ENCODE measurements around the gene BBOX1.
"Not testable (repeated sequence)": the region's sequence is repeated elsewhere in the genome, so short reads cannot be mapped to it uniquely, and the experiment has no call there.

The BBOX1 gene, protein sequence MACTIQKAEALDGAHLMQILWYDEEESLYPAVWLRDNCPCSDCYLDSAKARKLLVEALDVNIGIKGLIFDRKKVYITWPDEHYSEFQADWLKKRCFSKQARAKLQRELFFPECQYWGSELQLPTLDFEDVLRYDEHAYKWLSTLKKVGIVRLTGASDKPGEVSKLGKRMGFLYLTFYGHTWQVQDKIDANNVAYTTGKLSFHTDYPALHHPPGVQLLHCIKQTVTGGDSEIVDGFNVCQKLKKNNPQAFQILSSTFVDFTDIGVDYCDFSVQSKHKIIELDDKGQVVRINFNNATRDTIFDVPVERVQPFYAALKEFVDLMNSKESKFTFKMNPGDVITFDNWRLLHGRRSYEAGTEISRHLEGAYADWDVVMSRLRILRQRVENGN

DNA sequence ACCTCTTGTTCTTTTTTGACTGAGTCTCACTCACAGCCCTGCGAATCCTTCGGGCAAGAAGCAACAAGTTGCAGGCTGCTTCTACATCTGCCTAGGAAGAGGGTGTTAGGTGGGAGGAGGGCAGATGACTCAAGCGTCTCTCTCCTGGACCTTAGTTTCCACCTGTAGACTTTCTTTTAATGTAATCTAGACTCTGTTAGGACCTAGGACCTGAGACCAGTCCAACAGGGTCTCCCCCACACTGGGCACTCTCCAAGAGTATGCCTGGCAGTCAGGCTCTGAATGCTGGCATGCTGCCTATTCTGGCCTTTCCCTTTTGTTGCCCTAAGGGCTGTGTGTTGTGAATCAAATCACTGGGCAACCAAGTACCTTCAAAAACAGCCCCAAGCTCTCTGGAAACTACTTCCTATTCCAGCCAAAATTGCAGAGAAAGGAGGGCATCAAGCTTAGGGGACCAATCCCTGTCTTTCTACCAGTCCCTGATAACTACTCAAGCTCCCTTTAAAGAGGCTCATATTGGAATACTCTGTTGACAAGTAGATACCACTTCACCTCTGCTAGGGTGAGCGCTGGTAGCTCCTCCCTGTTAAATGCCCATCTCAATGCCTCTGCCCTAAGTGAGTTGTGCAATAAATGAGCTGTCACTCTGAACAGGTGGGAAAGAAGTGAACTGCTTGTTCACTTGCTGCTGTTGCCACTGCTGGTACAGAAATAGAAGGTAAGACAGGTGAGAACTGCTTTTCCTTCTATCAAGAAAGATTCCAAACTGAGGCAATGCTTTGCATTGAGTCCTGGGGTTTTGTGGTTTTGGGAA lies at the start of gene BBOX1:
BBOX1 (plus strand) TSS at position 514 of the 814 bp plus-strand sequence. CDS start 14,616 bp downstream, outside the sequence.
- DNase-seq (ENCODE audit: low read depth in 4 of 4, low spot score in 1 of 4): no peak

DNA sequence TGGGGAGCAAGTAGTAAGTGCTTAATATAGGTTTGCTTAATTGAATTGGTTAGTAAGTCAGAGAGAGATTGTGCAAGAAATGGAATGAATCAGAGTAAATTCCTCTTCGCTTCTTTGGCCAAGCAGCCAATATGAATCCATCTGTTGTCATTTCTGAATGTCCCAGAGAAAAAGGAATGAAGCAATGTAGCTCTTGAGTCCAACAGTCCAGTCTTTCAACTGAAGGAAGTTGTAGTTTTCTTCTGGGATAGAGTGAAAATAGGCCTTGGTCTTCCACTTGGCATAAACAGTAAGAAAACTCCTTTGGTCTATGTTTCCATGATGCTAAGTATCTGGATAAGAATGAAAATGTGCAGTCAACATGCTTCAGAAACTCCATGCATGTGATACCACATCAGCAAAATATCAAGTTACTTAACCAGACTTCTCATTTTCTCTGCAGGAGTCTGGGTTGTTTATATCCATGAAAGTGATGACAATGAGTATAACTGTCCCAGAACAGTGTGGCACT lies 48.5 kb upstream of the BBOX1 start:
- no peak for DNase-seq (ENCODE audit: low read depth in 4 of 4, low spot score in 1 of 4)

DNA sequence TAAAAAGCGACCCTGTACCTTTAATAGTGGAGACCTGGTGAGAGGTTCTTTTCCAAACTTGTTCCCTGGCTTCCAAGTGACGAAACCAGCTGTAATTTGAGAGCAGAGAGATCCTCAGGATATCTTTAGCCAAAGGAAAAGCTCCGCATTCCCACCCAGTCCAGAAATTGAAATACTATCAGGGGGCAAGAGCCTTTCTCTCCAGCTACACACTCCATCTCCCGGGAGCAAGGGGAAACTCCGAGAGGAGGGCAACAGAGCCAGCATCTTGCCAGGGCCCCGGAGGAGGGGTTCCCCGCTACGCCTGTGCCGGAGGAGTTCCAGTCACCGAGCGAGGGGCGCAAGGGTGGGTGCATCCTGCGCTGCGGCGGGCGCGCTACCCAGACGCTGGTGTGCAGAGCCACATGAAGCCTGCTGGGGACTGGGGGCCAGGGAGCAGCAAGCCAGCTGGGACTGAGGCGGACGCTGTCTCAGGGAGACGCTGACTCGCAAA lies 46.6 kb upstream of the BBOX1 start, which contains the start of gene FIBIN:
FIBIN (plus strand) TSS at position 148 of the 493 bp plus-strand sequence. CDS start 415 bp downstream, outside the sequence.
- no peak for DNase-seq (ENCODE audit: low read depth in 4 of 4, low spot score in 1 of 4)

DNA sequence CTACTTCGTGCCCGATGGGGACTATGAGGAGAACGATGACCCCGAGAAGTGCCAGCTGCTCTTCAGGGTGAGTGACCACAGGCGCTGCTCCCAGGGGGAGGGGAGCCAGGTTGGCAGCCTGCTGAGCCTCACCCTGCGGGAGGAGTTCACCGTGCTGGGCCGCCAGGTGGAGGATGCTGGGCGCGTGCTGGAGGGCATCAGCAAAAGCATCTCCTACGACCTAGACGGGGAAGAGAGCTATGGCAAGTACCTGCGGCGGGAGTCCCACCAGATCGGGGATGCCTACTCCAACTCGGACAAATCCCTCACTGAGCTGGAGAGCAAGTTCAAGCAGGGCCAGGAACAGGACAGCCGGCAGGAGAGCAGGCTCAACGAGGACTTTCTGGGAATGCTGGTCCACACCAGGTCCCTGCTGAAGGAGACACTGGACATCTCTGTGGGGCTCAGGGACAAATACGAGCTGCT lies 46.0 kb upstream of the BBOX1 start:
- no peak for DNase-seq (ENCODE audit: low read depth in 4 of 4, low spot score in 1 of 4)

DNA sequence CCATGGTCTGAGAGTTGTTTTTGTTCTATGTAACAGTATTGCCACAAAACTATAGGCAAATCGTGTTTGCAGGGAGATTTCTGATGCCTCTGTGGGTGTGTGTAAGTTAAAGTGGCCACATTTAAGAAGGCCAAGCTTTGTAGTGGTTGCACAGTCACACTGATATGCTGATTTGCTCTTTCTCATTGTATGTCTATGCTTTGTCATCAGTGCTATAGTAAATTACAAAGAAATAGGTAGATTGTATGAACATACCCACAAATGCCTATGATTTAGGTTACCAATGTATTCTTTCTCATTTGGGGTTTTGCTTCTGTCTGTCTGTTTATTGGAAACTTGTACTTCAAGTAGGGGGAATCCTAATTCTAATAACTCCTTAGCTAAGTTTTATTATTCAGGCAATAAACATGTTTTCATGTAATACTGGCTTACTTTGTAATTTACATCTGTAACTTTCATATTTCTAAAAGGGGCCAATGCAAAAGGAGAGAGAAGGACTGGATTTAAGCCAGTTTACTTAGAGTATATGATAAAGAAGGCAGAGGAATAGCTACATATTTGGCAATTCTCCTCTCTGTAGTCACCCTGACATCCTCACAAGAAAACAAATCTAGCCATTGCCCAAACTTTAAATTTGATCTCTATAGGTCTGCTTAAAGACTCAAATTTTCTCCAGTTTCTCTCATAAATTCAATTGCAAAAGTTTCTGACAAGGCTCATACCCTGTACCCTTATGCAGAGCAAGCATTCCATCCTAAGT lies 44.7 kb upstream of the BBOX1 start:
- DNase-seq (ENCODE audit: low read depth in 4 of 4, low spot score in 1 of 4): no peak

DNA sequence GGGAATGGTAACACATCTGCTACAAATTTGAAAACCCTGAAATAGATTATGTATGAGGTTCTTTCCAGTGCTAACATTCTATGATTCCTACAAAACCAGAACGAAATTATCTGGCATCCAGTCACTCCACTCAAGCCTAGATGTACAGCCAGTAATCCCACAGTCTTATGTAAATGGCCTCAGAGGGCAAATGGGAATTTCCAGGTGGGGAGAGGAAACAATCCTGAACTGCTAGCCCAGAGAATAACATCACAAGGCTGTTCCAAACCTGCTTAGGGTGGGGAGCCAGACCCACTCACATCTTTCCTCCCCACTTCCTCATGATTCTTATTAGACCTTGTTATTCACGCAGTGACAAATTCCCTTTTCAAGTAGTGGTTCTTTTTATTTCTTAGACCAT lies 43.2 kb upstream of the BBOX1 start:
- no peak for DNase-seq (ENCODE audit: low read depth in 4 of 4, low spot score in 1 of 4)

DNA sequence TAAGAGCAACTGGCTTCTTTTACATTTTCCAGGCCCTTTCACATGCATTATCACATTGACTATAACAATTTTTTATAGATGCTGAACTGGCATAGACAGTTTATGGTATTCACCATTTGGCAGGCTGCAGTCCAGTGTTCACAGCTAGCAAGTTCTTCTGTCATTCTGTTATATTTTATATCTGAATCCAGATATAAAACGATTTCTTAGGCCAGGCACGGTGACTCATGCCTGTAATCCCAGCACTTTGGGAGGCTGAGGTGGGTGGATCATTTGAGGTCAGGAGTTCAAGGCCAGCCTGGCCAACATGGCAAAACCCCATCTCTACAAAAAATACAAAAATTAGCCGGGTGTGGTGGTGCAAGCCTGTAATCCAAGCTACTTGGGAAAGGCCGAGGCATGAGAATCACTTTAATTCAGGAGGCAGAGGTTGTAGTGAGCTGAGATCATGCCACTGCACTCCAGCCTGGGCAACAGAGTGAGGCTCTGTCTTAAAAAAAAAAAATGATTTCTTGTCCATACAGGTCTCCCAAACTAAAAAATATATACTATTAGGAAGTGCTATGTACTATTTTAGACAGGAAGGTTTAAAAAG lies 39.4 kb upstream of the BBOX1 start:
- not testable (repeated sequence) for DNase-seq (ENCODE audit: low read depth in 4 of 4, low spot score in 1 of 4)

DNA sequence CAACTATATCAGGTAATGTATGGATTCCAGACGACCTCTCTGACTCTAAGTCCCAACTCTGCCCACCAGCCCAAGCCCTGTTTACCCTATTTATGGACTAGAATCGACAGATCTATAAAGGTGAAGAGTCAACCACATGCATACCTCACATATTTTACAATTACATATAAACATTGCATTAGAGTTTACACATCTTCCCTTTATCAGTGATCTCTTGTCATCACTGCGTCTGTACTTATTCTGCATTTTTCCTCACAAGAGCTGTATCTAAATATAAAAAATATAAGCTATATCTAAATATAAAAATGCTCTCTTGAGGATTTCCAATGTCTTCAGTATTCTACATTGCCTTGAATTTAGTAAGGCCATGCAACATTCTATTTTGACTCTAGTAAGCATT lies 38.2 kb upstream of the BBOX1 start:
- DNase-seq (ENCODE audit: low read depth in 4 of 4, low spot score in 1 of 4): no peak

DNA sequence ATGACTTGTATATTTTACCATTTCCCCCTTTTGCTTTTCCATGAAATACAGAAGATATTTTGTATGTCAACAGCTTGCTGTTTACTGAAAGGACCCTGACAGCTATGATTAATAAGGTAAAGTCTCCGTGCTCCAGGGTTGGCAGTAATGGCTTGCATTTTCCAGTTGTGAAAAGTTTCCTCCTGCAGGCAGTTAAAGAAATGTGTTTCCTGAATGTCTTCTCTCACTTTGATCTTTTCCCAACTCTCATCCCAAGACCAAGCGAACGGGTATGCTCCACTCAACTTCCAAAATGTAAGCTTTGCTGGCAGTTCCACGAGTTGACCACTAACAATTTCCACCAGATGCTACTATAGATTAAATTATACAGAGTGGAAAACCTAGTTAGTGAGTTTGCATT lies 37.8 kb upstream of the BBOX1 start:
- no peak for DNase-seq (ENCODE audit: low read depth in 4 of 4, low spot score in 1 of 4)

DNA sequence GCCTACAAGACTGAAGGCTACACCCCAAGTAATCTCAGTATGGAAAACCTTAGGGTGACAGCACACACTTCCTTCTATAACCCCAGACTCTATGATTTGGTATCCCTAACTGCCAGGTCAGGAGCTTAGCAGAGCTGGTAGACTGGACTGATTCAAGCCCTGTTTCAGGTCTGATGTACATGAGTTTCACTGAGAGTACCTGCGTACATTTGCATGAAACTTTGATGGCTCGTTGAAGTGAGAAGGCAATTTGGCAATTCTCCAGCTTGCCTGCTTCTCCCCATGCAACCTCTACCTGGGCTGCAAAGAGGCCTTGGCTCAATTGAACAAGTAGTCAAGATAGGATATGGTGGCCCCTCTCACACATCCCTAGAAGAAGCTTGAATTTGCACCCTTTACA lies 36.5 kb upstream of the BBOX1 start:
- no peak for DNase-seq (ENCODE audit: low read depth in 4 of 4, low spot score in 1 of 4)

DNA sequence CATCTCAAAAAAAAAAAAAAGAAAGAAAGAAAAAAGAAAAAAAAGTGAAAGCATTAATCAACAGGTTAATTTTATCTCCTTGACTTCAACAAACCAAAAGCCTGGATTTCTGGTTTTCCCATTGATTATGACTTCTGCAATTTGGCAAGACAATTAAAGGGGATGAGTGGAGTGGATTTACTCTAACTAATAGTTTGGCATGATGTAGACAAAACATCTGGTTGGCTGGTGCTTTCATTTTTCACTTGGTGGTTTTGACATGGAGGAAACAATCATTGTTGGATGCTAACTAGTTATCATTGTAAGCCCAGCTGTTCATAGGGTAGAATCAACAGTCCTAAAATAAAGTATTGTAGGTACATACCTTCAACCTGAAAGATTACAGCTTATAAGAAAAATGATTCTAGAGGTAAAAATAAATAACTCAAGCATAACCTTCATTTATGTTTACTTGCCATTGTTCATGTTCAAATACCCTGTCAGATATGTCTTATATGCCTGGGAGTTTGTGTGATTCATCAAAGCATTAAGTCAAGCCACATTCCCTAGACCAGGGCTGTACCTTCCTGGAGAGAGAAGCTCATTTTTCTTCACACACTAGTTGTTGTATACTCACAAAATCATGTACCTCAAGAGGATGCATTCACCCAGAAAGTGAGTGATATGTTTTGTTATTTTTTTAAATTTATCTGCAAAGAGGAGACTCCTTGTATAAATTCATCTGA lies 31.6 kb upstream of the BBOX1 start:
- DNase-seq (ENCODE audit: low read depth in 4 of 4, low spot score in 1 of 4): no peak

DNA sequence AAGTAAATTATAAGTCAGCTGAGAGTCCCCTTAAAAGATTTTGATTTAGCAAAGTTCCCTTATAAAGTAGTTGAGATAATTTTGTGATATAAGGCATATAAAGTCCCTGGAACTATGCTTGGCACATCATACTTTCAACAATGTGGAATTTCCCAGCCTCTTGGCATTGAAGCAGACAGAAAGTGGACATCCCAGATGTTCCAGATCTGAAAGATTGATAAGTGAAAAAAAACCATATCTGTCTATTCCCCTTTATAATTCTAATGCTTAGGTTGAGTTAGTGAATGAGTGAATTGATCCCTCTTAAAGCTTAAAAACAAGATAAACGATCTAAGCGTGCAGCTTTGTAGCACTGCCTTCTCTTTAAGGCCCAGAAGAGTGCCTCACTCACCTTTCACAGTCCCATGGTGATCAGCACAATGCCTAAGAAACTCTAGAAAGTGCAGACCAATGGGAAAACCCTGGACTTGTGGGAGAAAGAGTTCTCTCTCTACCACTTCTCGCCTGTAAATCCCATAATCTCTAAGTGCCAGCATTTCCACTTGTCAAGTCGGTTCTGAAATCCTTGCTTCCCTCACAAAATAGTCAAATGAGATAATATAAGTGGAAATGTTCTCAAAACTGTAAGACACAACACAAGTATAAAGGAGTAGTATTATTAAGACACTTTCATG lies 28.9 kb upstream of the BBOX1 start:
- no peak for DNase-seq (ENCODE audit: low read depth in 4 of 4, low spot score in 1 of 4)

DNA sequence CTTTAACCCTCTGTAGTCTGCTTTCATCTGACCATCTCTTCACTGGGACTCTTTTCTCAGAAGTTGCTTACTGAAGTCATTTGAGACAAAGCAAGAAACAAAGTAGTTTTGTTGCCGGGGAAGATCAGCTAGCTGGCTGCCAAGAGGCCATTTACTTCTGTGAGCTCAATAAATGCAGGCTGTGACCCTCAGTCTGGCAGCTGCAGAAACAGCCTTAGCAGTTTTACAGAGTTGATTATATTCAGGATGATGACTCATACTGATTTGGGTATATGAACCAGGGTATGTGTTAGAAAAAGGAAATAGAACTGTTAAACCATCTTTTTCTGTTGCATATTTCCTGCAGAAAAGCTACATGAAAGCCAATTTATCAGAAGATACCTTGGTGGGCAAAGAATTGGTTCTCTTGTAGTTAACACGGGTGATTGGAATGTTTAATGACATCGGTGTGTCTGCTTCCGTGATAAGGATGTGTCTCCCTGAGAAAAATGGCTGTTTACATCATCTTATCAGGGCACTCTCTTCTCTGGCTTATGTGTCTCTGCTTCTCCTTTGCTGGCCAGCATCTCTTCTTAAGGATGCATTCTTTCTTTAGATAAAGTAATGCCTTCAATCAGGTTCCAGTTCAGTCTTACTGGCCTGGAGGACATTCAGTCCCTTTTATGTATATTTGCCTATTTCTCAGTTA lies 28.2 kb upstream of the BBOX1 start:
- DNase-seq (ENCODE audit: low read depth in 4 of 4, low spot score in 1 of 4): no peak

DNA sequence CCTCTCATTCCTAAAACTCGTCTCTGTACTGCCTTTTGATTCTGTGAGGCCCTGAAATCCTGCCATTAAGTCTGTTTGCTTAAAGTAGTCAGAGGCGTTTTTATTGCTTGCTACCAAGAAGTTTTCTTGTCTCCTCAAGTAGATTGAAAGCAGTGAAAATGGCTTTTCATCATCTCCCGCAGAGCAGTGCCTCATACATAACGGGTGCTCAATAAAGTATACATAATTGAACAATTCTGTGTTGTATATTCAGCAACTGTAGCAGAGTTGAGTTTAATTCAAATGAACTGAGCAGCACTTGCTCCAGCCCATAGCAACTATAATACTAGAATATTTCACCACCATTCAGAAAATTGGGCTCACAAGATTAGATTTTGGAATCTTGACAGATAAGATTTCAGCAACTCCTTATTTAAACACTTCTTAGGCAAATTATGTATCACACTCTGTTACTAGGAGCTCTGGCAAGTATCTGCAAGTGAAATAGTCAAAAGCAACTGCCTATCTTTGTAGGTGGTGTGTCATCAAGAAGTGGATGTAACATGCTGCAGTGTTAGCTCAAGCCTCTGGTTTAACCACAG lies 26.7 kb upstream of the BBOX1 start:
- no peak for DNase-seq (ENCODE audit: low read depth in 4 of 4, low spot score in 1 of 4)

DNA sequence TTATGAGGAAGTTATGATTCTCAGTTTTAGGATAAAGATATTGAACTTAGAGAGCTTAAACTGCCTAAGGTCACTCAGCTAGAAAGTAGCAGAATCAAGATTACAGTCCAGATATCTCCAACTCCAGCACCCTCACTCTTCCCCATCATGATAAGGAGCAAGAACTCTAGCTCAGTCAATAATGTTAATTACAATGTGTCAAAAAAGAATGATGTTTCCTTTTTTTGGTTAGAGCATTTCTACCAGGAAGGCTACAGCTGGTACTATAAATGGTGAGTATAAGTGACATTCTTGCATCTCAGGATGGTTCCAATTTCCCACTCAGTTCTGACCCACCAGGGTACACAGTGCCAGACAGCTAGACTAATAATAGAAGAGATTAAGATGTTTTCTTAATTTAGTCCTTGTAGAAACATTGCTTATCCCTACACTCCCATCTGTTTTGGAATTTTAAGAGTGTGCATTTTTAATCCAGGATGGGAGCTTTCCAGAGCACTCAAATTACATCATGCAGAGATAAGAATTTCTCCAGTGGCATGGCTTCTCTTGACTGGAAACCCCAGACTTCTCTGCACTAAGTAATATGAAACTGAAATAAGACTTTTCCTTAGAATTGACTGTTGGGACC lies 21.6 kb upstream of the BBOX1 start:
- no peak for DNase-seq (ENCODE audit: low read depth in 4 of 4, low spot score in 1 of 4)

DNA sequence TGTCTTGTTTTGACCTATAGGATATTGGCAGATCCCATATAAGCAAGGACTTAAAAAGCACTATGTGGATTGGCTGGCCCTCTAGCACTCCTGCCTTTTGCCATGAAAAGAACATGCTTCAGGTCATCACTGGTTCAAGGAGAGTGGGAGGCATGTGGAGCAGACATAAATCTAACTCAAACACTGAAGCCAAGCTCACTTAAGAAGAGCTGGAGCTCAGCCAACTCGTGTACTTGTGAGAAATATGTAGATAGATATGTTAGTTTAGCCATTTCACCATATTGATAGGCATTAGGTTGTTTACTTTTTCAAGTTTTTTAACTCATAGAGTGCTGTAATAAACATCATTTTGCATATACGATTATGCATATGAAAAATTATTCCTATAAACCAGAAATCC lies 19.9 kb upstream of the BBOX1 start:
- no peak for DNase-seq (ENCODE audit: low read depth in 4 of 4, low spot score in 1 of 4)

DNA sequence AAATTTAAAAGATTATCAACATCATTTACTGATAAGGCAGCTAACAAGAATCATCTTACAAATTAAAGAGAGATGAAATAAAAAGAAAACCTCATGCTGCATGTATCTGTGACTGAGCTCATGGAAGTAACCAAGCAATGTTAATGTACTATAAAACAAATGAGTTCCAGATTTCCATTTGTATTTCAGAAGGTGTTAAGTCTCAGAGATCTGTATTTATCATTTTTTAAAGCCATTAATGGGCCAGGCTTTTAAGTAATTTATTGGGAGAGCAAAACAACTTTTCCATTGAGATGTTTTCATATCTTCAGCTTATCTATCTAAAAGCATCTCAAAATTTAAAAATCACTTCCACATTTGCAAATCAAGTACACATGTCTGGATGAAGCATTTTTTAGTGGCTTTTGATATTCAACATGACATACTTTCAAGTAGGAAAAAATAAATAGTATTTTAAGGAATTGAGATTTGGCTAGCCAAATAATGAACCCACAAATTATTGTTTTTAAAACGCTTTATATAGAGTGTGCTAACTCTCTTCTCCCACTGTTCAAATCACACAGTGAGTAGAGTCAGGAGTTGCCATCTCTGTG lies 17.9 kb upstream of the BBOX1 start:
- DNase-seq (ENCODE audit: low read depth in 4 of 4, low spot score in 1 of 4): no peak

DNA sequence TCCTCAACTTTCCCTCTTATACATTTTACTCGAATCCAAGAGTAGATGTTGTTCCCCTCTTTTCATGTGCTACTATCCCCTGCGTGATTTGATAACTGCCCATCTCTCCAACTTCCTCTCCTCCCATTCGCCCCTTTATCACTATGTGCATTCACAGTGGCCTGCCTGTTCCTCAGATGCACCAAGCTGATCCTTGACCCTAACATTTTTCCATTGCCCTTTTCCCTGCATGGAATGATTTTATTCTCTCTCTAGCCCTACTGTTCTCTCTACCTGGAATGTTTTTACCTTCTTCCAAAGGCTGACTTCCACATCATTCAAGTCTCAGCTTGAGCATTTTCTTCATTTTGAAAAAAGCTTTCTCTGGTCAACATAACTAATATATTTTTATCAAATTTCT lies 15.8 kb upstream of the BBOX1 start:
- DNase-seq (ENCODE audit: low read depth in 4 of 4, low spot score in 1 of 4): no peak
